ENCODE results near the gene RAB9A. TPM values are rescaled to one million over a fixed set of nuclear protein-coding genes. Genes with fewer than 3 reads are reported as not detected.

The RAB9A gene
- total and polyA plus RNA-seq, 10 of the 15 experiments (the other 5 are each of a cell fraction or from before 2014, with no cell fraction given) = 42.1 to 142 (median 49.9) TPM

DNA sequence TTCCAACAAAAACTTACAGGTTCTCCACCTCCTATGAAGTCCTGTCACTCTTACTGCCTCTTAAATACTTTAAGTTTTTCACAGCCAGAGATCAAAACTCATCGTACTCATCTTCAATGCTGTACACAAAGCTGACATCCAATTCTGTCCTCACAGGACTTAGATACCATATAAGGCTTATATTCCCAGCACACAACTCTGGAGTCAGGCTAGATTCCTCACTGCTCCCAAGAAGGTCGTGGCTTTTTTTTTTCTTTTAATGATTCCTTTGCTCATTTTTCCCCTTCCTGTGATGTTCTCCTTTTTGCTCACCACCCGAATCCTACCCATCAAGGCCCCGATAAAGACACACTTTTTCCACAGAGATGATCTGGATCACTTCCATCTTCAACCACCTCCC is 44.6 kb downstream of the RAB9A start:
- 14% methylated on average over 4 of the region's 4 CpGs for WGBS (ENCODE audit: insufficient coverage, insufficient replicate concordance, low lambda C conversion rate, missing lambda C conversion rate)
- peaks cover 58% of the 10 kb centered on the region for H3K79me2 ChIP-seq (ENCODE audit: control insufficient read depth, insufficient read depth, low read length)
- H3K4me1 ChIP-seq (ENCODE audit: control insufficient read depth, insufficient read depth, low read length) = no peaks in the 10 kb centered on the region
- ChIA-PET RAD21 (ENCODE audit: unreplicated experiment) (interaction anchor here (0.9 to 7.9 kb wide), 13 partner anchors 9 to 643 kb away, joined by 3 to 201 read pairs (median 8); partner anchors contain the start of gene RAB9A), SMC1A (ENCODE audit: uncharacterized antibody, unreplicated experiment) (interaction anchor here (0.6 to 6.8 kb wide), 12 partner anchors 8 to 298 kb away, joined by 3 to 173 read pairs (median 8); partner anchors contain the start of gene RAB9A), POLR2A (interaction anchor here (2.7 to 8.3 kb wide), 2 partner anchors 39 to 46 kb away, joined by 16 to 130 read pairs; partner anchors contain the start of gene RAB9A), CTCF (interaction anchor here (1.4 to 8.2 kb wide), 5 partner anchors 12 to 74 kb away, joined by 5 to 113 read pairs (median 5); no protein-coding TSS in a partner anchor)
- in situ Hi-C loops (cut with MboI) = no loop called here
- peak overlapping the region; percentile 78 for H3K4me3 ChIP-seq
- peak overlapping the region; percentile 86 for H3K4me2 ChIP-seq (ENCODE audit: control insufficient read depth, insufficient read depth)
- no peak for DNase-seq (ENCODE audit: low read depth, low spot score)
- H3K9me3 ChIP-seq (replicated peaks; ENCODE audit: control insufficient read depth, insufficient read depth, low read length) = no peaks in the 10 kb centered on the region
- peak overlapping the region; percentile 60 for H3K9ac ChIP-seq (ENCODE audit: control insufficient read depth, insufficient read depth, low read length)
- H3K27ac ChIP-seq (ENCODE audit: control insufficient read depth, insufficient read depth) = peak overlapping the region; percentile 87
- ATAC-seq = no peak
- intact Hi-C loops (cut with micrococcal nuclease; ENCODE audit: unreplicated experiment) = loop anchor here (5.0 kb wide), 2 partner anchors 76 to 1139 kb away; partner anchors contain the start of genes FANCB and MOSPD2
- H3K36me3 ChIP-seq (ENCODE audit: control insufficient read depth in 2 of 2, insufficient read depth in 2 of 2, low read length in 1 of 2) = no peaks in the 10 kb centered on the region; a peak in 1 of 4 replicates
- H4K20me1 ChIP-seq (ENCODE audit: control insufficient read depth, insufficient read depth) = no peaks in the 10 kb centered on the region
- peak; percentile 38 for FAIRE-seq
- no peaks in the 10 kb centered on the region for H3K27me3 ChIP-seq (replicated peaks in 1 of 2; ENCODE audit: control insufficient read depth in 2 of 2, insufficient read depth in 2 of 2, low read length in 1 of 2)
- BruUV-seq (replicated peaks) = TSS peak; percentile 73
- H2AFZ ChIP-seq (ENCODE audit: control insufficient read depth, low read depth, low read length) = no peak overlapping the region
- TF ChIP-seq MYB (IDR thresholded peaks at IDR 0.05; ENCODE audit: borderline replicate concordance, low read depth, low read length) (no peak), RFX5 (IDR thresholded peaks at IDR 0.05; ENCODE audit: low read depth, low read length) (no peak), RELA (IDR thresholded peaks at IDR 0.05; ENCODE audit: borderline replicate concordance, partially characterized antibody) (no peak), CEBPB (IDR thresholded peaks at IDR 0.05; ENCODE audit: borderline replicate concordance in 1 of 2, low read depth in 2 of 2, low read length in 2 of 2) (no peak), SPI1 (IDR thresholded peaks at IDR 0.05; ENCODE audit: borderline replicate concordance, insufficient read depth, low read depth, low read length) (no peak), ZNF622 (IDR thresholded peaks at IDR 0.05) (no peak), BCL11A (IDR thresholded peaks at IDR 0.05; ENCODE audit: low read depth, low read length) (no peak), SUPT20H (IDR thresholded peaks at IDR 0.05; ENCODE audit: borderline replicate concordance, control insufficient read depth, low read depth, low read length) (no peak)
- TF ChIP-seq, protein P1, sequence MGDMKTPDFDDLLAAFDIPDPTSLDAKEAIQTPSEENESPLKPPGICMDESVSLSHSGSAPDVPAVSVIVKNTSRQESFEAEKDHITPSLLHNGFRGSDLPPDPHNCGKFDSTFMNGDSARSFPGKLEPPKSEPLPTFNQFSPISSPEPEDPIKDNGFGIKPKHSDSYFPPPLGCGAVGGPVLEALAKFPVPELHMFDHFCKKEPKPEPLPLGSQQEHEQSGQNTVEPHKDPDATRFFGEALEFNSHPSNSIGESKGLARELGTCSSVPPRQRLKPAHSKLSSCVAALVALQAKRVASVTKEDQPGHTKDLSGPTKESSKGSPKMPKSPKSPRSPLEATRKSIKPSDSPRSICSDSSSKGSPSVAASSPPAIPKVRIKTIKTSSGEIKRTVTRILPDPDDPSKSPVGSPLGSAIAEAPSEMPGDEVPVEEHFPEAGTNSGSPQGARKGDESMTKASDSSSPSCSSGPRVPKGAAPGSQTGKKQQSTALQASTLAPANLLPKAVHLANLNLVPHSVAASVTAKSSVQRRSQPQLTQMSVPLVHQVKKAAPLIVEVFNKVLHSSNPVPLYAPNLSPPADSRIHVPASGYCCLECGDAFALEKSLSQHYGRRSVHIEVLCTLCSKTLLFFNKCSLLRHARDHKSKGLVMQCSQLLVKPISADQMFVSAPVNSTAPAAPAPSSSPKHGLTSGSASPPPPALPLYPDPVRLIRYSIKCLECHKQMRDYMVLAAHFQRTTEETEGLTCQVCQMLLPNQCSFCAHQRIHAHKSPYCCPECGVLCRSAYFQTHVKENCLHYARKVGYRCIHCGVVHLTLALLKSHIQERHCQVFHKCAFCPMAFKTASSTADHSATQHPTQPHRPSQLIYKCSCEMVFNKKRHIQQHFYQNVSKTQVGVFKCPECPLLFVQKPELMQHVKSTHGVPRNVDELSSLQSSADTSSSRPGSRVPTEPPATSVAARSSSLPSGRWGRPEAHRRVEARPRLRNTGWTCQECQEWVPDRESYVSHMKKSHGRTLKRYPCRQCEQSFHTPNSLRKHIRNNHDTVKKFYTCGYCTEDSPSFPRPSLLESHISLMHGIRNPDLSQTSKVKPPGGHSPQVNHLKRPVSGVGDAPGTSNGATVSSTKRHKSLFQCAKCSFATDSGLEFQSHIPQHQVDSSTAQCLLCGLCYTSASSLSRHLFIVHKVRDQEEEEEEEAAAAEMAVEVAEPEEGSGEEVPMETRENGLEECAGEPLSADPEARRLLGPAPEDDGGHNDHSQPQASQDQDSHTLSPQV (IDR thresholded peaks at IDR 0.05) = no peak
- TF ChIP-seq, protein P2, sequence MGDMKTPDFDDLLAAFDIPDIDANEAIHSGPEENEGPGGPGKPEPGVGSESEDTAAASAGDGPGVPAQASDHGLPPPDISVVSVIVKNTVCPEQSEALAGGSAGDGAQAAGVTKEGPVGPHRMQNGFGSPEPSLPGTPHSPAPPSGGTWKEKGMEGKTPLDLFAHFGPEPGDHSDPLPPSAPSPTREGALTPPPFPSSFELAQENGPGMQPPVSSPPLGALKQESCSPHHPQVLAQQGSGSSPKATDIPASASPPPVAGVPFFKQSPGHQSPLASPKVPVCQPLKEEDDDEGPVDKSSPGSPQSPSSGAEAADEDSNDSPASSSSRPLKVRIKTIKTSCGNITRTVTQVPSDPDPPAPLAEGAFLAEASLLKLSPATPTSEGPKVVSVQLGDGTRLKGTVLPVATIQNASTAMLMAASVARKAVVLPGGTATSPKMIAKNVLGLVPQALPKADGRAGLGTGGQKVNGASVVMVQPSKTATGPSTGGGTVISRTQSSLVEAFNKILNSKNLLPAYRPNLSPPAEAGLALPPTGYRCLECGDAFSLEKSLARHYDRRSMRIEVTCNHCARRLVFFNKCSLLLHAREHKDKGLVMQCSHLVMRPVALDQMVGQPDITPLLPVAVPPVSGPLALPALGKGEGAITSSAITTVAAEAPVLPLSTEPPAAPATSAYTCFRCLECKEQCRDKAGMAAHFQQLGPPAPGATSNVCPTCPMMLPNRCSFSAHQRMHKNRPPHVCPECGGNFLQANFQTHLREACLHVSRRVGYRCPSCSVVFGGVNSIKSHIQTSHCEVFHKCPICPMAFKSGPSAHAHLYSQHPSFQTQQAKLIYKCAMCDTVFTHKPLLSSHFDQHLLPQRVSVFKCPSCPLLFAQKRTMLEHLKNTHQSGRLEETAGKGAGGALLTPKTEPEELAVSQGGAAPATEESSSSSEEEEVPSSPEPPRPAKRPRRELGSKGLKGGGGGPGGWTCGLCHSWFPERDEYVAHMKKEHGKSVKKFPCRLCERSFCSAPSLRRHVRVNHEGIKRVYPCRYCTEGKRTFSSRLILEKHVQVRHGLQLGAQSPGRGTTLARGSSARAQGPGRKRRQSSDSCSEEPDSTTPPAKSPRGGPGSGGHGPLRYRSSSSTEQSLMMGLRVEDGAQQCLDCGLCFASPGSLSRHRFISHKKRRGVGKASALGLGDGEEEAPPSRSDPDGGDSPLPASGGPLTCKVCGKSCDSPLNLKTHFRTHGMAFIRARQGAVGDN (IDR thresholded peaks at IDR 0.05) = no peak
- TF ChIP-seq, protein P3, sequence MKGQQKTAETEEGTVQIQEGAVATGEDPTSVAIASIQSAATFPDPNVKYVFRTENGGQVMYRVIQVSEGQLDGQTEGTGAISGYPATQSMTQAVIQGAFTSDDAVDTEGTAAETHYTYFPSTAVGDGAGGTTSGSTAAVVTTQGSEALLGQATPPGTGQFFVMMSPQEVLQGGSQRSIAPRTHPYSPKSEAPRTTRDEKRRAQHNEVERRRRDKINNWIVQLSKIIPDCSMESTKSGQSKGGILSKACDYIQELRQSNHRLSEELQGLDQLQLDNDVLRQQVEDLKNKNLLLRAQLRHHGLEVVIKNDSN (IDR thresholded peaks at IDR 0.05; ENCODE audit: borderline replicate concordance, extremely low read length, insufficient read depth, low read depth, low read length) = no peak
